Smooth muscle cell (in vitro differentiated cells): ENCODE data around the gene ZKSCAN8. TPM values are rescaled to one million over a fixed set of nuclear protein-coding genes. Genes with fewer than 3 reads are reported as not detected.

Experiments
- DNase-seq: peaks from one replicate; lab custom pipeline; 2025; ENCODE audit not compliant: unreplicated experiment; lab: John Stamatoyannopoulos, UW
- H2AFZ ChIP-seq: fragments of 200-600 bp; sonication (generic); 2 replicates; pipeline ENCODE4 v1.6.0; 2016; ENCODE audit warnings: antibody characterized with exemption, low read depth, mild to moderate bottlenecking
- H3F3A ChIP-seq: fragments of 200-600 bp; sonication (generic); 2 replicates; pipeline ENCODE4 v1.6.0; 2017; ENCODE audit warnings: antibody characterized with exemption, low read depth
- H3K27ac ChIP-seq: fragments of 200-600 bp; sonication (generic); 2 replicates; pipeline ENCODE4 v1.5.1; 2016; ENCODE audit warnings: low read depth, mild to moderate bottlenecking
- H3K27me3 ChIP-seq: fragments of 200-600 bp; sonication (generic); 2 replicates; pipeline ENCODE4 v1.6.1; 2016; ENCODE audit warnings: low read depth, mild to moderate bottlenecking
- H3K36me3 ChIP-seq: fragments of 200-600 bp; sonication (generic); 2 replicates; pipeline ENCODE4 v1.5.1; 2016; ENCODE audit warnings: low read depth
- H3K4me1 ChIP-seq: fragments of 200-600 bp; sonication (generic); 2 replicates; pipeline ENCODE4 v1.5.1; 2016; ENCODE audit warnings: low read depth
- H3K4me2 ChIP-seq: fragments of 200-600 bp; sonication (generic); 2 replicates; pipeline ENCODE4 v1.6.0; 2016; ENCODE audit warnings: mild to moderate bottlenecking
- H3K4me3 ChIP-seq: fragments of 200-600 bp; sonication (generic); 2 replicates; pipeline ENCODE4 v1.5.1; 2016; ENCODE audit warnings: mild to moderate bottlenecking
- H3K79me2 ChIP-seq: fragments of 200-600 bp; sonication (generic); 2 replicates; pipeline ENCODE4 v1.6.0; 2016; ENCODE audit warnings: low read depth, mild to moderate bottlenecking
- H3K9ac ChIP-seq: fragments of 200-600 bp; sonication (generic); 2 replicates; pipeline ENCODE4 v1.6.0; 2016; ENCODE audit warnings: low read depth
- H3K9me3 ChIP-seq: fragments of 200-600 bp; sonication (generic); replicated peaks from 2 replicates; pipeline ENCODE4 v1.5.1; 2016; ENCODE audit warnings: low read depth
- H4K20me1 ChIP-seq: fragments of 200-600 bp; sonication (generic); 2 replicates; pipeline ENCODE4 v1.6.0; 2016; ENCODE audit warnings: low read depth
- whole genome bisulfite sequencing: methylation state at CpG from one replicate; pipeline ENCODE4 v1.1.7; 2016; ENCODE audit warnings: low lambda C conversion rate; 5-methylcytosine and 5-hydroxymethylcytosine counted together
- polyA plus RNA-seq: library from polyadenylated mRNA; unstranded; fragments of >200 nt; fragmentation: Nextera tagmentation; extraction: Ambion mirVana; gene quantifications from 2 replicates; pipeline ENCODE4 v1.2.1, GENCODE V29; 2016
- total RNA-seq: library from RNA; depleted of rRNA; stranded (reverse); fragments of >200 nt; gene quantifications from 2 replicates; pipeline ENCODE4 v1.2.3, GENCODE V29; 2014
- TF ChIP-seq, protein P1 (sequence below): fragments of 200-600 bp; sonication (generic); IDR thresholded peaks from 2 replicates; pipeline ENCODE4 v1.5.1; 2017; ENCODE audit warnings: borderline replicate concordance, mild to moderate bottlenecking, antibody characterized with exemption; ENCODE audit not compliant: insufficient read depth, poor library complexity, severe bottlenecking

ZKSCAN8 gene
- total and polyA plus RNA-seq, 2 experiments from 2014 or later, result 4.1 to 19.9 TPM

GRCh38 chr6:28153546-28153945, 11.9 kb downstream of the ZKSCAN8 start:
- peaks cover 68% of the 10 kb centered on the region for H3K36me3 ChIP-seq

DNA sequence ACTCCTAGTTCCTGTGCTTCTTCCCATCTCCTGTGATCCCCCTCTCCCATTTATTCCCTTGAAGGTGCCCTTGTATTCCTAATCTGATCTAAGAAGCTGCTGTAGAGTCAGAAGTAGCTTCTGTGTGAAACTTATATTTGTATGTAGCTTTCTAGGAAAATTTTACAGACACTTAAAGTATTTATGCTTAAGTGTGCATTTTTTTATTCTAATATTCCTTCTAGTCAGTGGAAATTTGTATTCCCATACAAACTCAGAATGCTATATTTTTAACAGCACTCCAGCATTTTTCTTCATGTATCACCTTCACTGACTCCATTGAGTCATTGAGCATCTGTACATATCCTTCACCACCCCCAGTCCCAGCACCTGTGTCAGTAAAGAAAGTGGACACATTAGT, 12.7 kb downstream of the ZKSCAN8 start:
- Histone ChIP-seq H4K20me1 (no peaks in the 10 kb centered on the region), H3F3A (peaks cover 7% of the 10 kb centered on the region), H3K4me3 (no peak overlapping the region), H3K27ac (no peak overlapping the region), H3K4me1 (no peaks in the 10 kb centered on the region), H3K4me2 (no peak overlapping the region), H3K9ac (no peak overlapping the region), H3K79me2 (peaks cover 5% of the 10 kb centered on the region), H2AFZ (no peak overlapping the region), H3K9me3 (peaks cover 16% of the 10 kb centered on the region), H3K36me3 (peaks cover 60% of the 10 kb centered on the region), H3K27me3 (no peaks in the 10 kb centered on the region)
- TF ChIP-seq, protein P1, sequence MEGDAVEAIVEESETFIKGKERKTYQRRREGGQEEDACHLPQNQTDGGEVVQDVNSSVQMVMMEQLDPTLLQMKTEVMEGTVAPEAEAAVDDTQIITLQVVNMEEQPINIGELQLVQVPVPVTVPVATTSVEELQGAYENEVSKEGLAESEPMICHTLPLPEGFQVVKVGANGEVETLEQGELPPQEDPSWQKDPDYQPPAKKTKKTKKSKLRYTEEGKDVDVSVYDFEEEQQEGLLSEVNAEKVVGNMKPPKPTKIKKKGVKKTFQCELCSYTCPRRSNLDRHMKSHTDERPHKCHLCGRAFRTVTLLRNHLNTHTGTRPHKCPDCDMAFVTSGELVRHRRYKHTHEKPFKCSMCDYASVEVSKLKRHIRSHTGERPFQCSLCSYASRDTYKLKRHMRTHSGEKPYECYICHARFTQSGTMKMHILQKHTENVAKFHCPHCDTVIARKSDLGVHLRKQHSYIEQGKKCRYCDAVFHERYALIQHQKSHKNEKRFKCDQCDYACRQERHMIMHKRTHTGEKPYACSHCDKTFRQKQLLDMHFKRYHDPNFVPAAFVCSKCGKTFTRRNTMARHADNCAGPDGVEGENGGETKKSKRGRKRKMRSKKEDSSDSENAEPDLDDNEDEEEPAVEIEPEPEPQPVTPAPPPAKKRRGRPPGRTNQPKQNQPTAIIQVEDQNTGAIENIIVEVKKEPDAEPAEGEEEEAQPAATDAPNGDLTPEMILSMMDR, result no peak
- no peak for DNase-seq

More at GRCh38 chr6:28153546-28153945, 11.9 kb downstream of the ZKSCAN8 start:
- Histone ChIP-seq H3K9me3 (peaks cover 16% of the 10 kb centered on the region), H3K27me3 (no peaks in the 10 kb centered on the region), H4K20me1 (no peaks in the 10 kb centered on the region), H3K27ac (no peak overlapping the region), H2AFZ (no peak overlapping the region), H3K4me1 (no peaks in the 10 kb centered on the region), H3F3A (no peaks in the 10 kb centered on the region), H3K79me2 (peaks cover 5% of the 10 kb centered on the region), H3K4me3 (no peak overlapping the region), H3K9ac (no peak overlapping the region), H3K4me2 (no peak overlapping the region)
- DNase-seq, result no peak
- TF ChIP-seq, protein P1, result no peak
- 92% methylated on average over 1 of the region's 1 CpG for WGBS

DNA sequence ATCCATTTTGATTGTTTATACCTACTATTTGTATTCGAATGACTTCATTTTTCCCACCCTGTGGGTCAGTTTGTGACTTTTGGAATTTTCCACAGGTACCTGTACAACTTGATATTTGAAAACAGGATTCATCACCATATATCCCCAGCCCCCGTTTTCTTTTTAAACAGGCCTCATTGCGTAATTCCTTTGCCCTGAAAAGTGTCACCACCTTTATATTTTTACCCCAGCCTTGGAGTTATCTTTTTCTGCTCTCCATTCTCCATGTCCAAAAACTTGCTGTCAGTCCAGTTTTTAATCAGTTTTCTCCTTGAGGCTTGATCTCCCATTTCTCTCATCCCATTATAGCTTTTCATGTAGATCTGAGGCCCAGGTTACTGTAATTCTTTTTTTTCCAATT, 16.6 kb downstream of the ZKSCAN8 start:
- TF ChIP-seq, protein P1, result no peak
- Histone ChIP-seq H3K4me2 (no peak overlapping the region), H3K9ac (no peak overlapping the region), H4K20me1 (no peaks in the 10 kb centered on the region), H3K27ac (no peak overlapping the region), H3K4me1 (peaks cover 6% of the 10 kb centered on the region), H2AFZ (no peak overlapping the region), H3K36me3 (peaks cover 23% of the 10 kb centered on the region), H3K4me3 (no peak overlapping the region), H3K79me2 (no peaks in the 10 kb centered on the region), H3K27me3 (no peaks in the 10 kb centered on the region), H3K9me3 (no peaks in the 10 kb centered on the region), H3F3A (peaks cover 10% of the 10 kb centered on the region)
- 98% methylated on average over 3 of the region's 3 CpGs for WGBS
- no peak for DNase-seq

DNA sequence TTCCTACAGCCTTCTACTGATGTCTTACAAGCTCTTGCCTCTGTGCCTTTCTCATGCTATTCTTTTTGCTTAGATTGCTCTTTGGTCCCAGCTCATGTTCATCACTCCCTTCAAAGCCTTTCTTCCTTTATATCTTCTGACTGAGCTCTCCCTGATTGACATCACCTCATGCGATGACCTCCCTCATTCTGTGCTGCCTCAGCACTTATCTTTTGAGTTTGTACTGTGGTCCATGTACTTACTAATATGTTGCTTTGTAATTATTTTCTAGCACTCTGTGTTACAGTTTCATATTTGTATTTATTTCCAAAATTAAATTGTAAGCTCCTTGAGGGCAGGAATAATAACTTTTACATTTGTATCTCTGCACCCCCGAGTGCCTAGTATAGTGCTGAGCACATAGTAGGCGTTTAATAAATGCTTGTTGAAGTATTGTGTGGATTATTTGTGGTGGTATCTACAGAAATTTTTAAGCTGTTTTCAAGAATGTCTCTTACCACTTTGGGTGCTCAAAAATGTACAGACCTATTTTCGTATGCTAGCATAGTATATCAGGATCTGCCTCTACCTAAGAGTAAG, 17.4 kb downstream of the ZKSCAN8 start:
- Histone ChIP-seq H3K9ac (no peak overlapping the region), H3K4me2 (no peak overlapping the region), H3F3A (peaks cover 10% of the 10 kb centered on the region), H4K20me1 (no peaks in the 10 kb centered on the region), H3K27me3 (no peaks in the 10 kb centered on the region), H3K4me1 (peaks cover 6% of the 10 kb centered on the region), H3K27ac (no peak overlapping the region), H3K36me3 (peaks cover 16% of the 10 kb centered on the region), H3K9me3 (no peaks in the 10 kb centered on the region), H3K79me2 (no peaks in the 10 kb centered on the region), H2AFZ (no peak overlapping the region), H3K4me3 (no peak overlapping the region)
- WGBS, result 95% methylated on average over 4 of the region's 4 CpGs
- DNase-seq, result no peak
- TF ChIP-seq, protein P1, result no peak
